HUES48 (cell line): ENCODE measurements around the gene KDM6A.
A peak's percentile ranks its signal among the peaks of the same experiment; 100 is the strongest.

Experiments
- H3K27ac ChIP-seq: one replicate; pipeline ENCODE4 v1.7.0; 2013; ENCODE audit warnings: low read depth, low read length, inconsistent platforms
- H3K27me3 ChIP-seq: 2 replicates; pipeline ENCODE4 v1.6.1; 2013; ENCODE audit warnings: mild to moderate bottlenecking, low read length; ENCODE audit not compliant: control insufficient read depth, insufficient read depth
- H3K36me3 ChIP-seq: 2 replicates; pipeline ENCODE4 v1.6.1; 2013; ENCODE audit warnings: low read length; ENCODE audit not compliant: control insufficient read depth, insufficient read depth
- H3K4me1 ChIP-seq: 2 replicates; pipeline ENCODE4 v1.6.1; 2013; ENCODE audit warnings: mild to moderate bottlenecking, low read length; ENCODE audit not compliant: control insufficient read depth, insufficient read depth
- H3K4me3 ChIP-seq: 2 replicates; pipeline ENCODE4 v1.5.1; 2013; ENCODE audit warnings: mild to moderate bottlenecking, low read depth, low read length
- H3K9ac ChIP-seq: 2 replicates; pipeline ENCODE4 v1.6.1; 2013; ENCODE audit warnings: mild to moderate bottlenecking, low read depth, low read length, moderate library complexity
- H3K9me3 ChIP-seq: 2 replicates; pipeline ENCODE4 v1.6.1; 2013; ENCODE audit warnings: low read length; ENCODE audit not compliant: control insufficient read depth, insufficient read depth

The KDM6A gene

GRCh38 chrX:44871931-44872820, 812 bp upstream of the KDM6A start:
- H3K27me3 ChIP-seq: no peaks in the 10 kb centered on the region
- peak overlapping the region; percentile 88 for H3K9ac ChIP-seq
- H3K9me3 ChIP-seq: peaks cover 31% of the 10 kb centered on the region
- H3K4me1 ChIP-seq: peaks cover 4% of the 10 kb centered on the region; the same call in 1 of the 2 replicates
- H3K27ac ChIP-seq: peak overlapping the region; percentile 96
- peak overlapping the region; percentile 70 for H3K4me3 ChIP-seq
- H3K36me3 ChIP-seq: peaks cover 3% of the 10 kb centered on the region; the same call in 1 of the 2 replicates

DNA sequence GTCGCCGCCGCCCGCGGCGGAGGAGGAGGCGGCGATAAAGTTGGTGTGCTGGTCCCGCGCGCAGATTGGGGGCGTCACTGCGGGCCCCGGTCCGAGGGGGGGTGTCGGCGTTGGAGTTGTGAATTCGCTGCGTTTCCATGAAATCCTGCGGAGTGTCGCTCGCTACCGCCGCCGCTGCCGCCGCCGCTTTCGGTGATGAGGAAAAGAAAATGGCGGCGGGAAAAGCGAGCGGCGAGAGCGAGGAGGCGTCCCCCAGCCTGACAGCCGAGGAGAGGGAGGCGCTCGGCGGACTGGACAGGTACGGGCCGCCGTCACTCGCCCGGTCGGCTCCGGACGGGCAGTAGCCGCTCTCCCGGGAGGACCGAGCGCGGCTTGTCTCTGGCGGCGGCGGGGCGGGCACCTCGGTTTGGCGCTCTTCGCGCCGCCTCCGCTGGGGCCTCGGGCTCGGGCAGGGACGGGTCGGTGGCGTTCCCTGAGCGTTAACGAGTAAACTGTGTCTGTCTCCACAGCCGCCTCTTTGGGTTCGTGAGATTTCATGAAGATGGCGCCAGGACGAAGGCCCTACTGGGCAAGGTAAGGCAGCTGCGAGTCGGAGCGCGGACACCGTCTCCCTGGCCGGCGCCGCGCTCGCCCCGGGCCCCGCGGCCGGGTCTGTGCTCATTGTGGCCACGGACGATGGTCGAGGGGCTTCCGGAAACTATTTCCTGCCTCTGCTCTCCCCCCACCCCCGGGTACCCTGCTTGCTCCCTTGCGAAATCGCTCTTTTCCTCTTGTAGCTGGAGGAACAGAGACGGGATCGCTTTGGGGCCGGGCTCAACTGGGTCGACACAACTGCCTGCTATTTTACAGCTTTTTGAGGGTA, 658 bp downstream of the KDM6A start:
- Histone ChIP-seq H3K9ac (peak overlapping the region; percentile 89), H3K27ac (peak overlapping the region; percentile 96), H3K4me3 (peak overlapping the region; percentile 86), H3K36me3 (peaks cover 3% of the 10 kb centered on the region; the same call in 1 of the 2 replicates), H3K4me1 (peaks cover 4% of the 10 kb centered on the region; the same call in 1 of the 2 replicates), H3K9me3 (peaks cover 26% of the 10 kb centered on the region), H3K27me3 (no peaks in the 10 kb centered on the region)

DNA sequence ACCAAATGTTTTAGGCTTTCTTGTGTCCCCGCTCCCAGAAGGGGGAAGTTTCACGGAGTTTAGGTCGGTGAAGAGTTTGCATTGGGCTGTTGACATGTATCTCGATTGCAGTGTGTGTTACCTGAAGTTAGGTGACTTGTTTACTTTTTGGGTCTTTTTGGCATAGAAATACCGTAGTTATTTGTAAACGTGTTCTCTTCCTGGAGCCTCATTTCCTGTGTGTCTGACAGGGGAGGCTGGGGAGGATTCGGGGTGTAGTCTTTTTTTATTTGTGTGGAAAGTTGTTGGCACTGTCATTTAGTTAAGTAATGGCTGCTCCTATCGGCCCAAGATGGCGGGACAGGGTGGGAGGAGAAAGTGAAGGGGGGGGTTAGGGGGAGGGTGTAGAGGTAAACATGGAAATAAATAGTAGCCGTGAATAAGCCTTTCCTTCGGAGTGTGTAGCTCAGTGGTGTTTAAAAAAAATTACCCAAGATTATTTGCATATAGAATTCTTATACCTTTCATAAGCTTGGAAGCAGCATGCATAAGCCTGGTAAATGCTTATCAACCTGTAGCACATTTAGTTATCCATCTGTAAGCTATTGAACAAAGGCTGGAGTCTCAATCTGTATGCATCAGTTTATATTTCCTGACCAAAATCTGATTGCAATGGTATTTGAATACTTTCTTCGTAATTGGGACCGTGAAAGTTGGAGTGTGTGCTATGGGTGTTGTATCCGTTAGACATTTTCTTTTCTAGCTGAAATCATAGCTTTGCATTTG, 1.6 kb downstream of the KDM6A start:
- H3K27ac ChIP-seq: peak overlapping the region; percentile 96
- peak overlapping the region; percentile 86 for H3K4me3 ChIP-seq
- H3K27me3 ChIP-seq: no peaks in the 10 kb centered on the region
- H3K9ac ChIP-seq: peak overlapping the region; percentile 89
- H3K9me3 ChIP-seq: peaks cover 21% of the 10 kb centered on the region
- peaks cover 3% of the 10 kb centered on the region; the same call in 1 of the 2 replicates for H3K36me3 ChIP-seq
- H3K4me1 ChIP-seq: peaks cover 4% of the 10 kb centered on the region; the same call in 1 of the 2 replicates

DNA sequence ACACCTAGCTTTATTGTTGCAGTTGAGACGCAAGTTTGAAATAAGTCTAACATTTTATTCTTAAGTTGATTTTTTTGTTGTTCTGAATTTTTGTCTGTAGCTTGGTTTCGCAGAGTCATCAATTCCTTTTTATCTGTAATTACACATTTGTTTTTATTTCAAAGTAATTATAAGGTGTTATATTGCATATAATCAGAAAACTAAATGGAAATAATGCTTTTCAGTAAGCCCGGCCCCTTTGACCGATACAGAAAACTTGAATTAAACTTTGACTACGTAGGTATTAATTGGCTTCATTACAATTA, 2.1 kb downstream of the KDM6A start:
- peaks cover 19% of the 10 kb centered on the region for H3K9me3 ChIP-seq
- no peak overlapping the region for H3K27ac ChIP-seq
- no peaks in the 10 kb centered on the region for H3K27me3 ChIP-seq
- peaks cover 4% of the 10 kb centered on the region; the same call in 1 of the 2 replicates for H3K4me1 ChIP-seq
- H3K9ac ChIP-seq: no peak overlapping the region
- H3K36me3 ChIP-seq: peaks cover 3% of the 10 kb centered on the region; the same call in 1 of the 2 replicates
- H3K4me3 ChIP-seq: peak overlapping the region; percentile 86

GRCh38 chrX:44876086-44876485, 3.1 kb downstream of the KDM6A start:
- peak overlapping the region; percentile 32; the same call in 1 of the 2 replicates for H3K4me3 ChIP-seq

GRCh38 chrX:44876767-44877166, 3.8 kb downstream of the KDM6A start:
- peaks cover 3% of the 10 kb centered on the region; the same call in 1 of the 2 replicates for H3K36me3 ChIP-seq
- peaks cover 13% of the 10 kb centered on the region; the same call in 1 of the 2 replicates for H3K9me3 ChIP-seq
- no peak overlapping the region for H3K4me3 ChIP-seq
- H3K9ac ChIP-seq: no peak overlapping the region
- no peak overlapping the region for H3K27ac ChIP-seq
- H3K4me1 ChIP-seq: no peaks in the 10 kb centered on the region
- H3K27me3 ChIP-seq: no peaks in the 10 kb centered on the region

More at GRCh38 chrX:44876086-44876485, 3.1 kb downstream of the KDM6A start:
- Histone ChIP-seq H3K36me3 (peaks cover 3% of the 10 kb centered on the region; the same call in 1 of the 2 replicates), H3K9me3 (peaks cover 18% of the 10 kb centered on the region), H3K9ac (no peak overlapping the region), H3K4me1 (peaks cover 4% of the 10 kb centered on the region; the same call in 1 of the 2 replicates), H3K27ac (peak overlapping the region; percentile 5), H3K27me3 (no peaks in the 10 kb centered on the region)

DNA sequence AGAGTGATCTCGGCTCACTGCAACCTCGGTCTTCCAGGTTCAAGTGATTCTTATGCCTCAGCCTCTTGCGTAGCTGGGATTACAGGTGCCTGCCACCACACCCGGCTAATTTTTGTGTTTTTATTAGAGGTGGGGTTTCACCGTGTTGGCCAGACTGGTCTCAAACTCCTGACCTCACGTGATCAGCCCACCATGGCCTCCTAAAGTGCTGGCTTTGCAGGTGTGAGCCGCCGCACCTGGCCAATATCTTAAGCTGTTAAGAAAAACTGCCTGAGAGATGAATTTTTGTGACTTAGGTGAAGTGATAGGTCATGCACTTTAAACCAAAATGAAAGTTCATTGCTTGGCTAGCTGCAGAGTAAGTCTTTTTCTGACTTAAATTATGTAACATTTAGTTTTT, 5.8 kb downstream of the KDM6A start:
- Histone ChIP-seq H3K4me3 (no peak overlapping the region), H3K9me3 (peaks cover 10% of the 10 kb centered on the region; the same call in 1 of the 2 replicates), H3K4me1 (no peaks in the 10 kb centered on the region), H3K27ac (no peak overlapping the region), H3K36me3 (peaks cover 3% of the 10 kb centered on the region; the same call in 1 of the 2 replicates), H3K9ac (no peak overlapping the region), H3K27me3 (no peaks in the 10 kb centered on the region)

DNA sequence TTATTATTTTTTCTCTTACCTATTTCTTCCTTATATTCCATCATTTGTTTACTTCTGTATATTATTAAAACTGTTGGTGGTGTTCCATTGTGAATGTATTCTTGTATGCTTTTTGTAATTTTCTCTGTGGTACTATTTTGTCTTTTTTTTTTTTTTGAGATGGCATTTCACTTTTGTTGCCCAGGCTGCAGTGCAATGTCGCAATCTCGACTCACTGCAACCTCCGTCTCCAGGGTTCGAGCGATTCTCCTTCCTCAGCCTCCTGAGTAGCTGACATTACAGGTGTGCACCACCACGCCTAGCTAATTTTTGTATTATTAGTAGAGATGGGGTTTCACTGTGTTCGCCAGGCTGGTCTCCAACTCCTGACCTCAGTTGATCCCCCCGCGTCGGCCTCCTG, 8.6 kb downstream of the KDM6A start:
- H3K4me1 ChIP-seq: no peaks in the 10 kb centered on the region
- H3K27me3 ChIP-seq: no peaks in the 10 kb centered on the region
- no peak overlapping the region for H3K4me3 ChIP-seq
- no peaks in the 10 kb centered on the region; the same call in 1 of the 2 replicates for H3K9me3 ChIP-seq
- peaks cover 3% of the 10 kb centered on the region; the same call in 1 of the 2 replicates for H3K36me3 ChIP-seq
- no peak overlapping the region for H3K27ac ChIP-seq
- H3K9ac ChIP-seq: no peak overlapping the region

GRCh38 chrX:44882635-44883034, 9.6 kb downstream of the KDM6A start:
- Histone ChIP-seq H3K4me1 (no peaks in the 10 kb centered on the region), H3K36me3 (no peaks in the 10 kb centered on the region)

DNA sequence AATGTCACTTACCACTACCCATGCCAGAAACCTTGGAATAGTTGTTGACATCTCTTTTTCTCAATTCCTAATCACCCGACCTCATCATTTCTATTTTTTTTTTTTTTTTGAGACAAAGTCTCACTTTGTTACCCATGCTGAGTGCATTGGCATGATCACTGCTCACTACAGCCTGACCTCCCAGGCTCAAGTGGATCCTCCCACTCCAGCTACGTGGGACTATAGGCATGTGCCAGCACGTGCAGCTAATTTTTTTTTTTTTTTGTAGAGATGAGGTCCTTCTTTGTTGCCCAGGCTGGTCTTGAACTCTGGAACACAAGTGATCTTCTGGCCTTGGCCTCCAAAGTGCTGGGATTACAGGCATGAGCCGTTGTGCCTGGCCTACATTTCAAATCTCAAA, 12.0 kb downstream of the KDM6A start:
- H3K4me3 ChIP-seq: no peak overlapping the region
- H3K27me3 ChIP-seq: no peaks in the 10 kb centered on the region
- no peaks in the 10 kb centered on the region for H3K4me1 ChIP-seq
- no peaks in the 10 kb centered on the region for H3K36me3 ChIP-seq
- H3K9me3 ChIP-seq: no peaks in the 10 kb centered on the region; the same call in 1 of the 2 replicates
- no peak overlapping the region for H3K9ac ChIP-seq
- H3K27ac ChIP-seq: no peak overlapping the region

More at GRCh38 chrX:44882635-44883034, 9.6 kb downstream of the KDM6A start:
- Histone ChIP-seq H3K9ac (no peak overlapping the region), H3K27me3 (no peaks in the 10 kb centered on the region), H3K9me3 (no peaks in the 10 kb centered on the region; the same call in 1 of the 2 replicates), H3K4me3 (no peak overlapping the region), H3K27ac (no peak overlapping the region)
